Measurements from ENCODE around the gene ST6GALNAC3.
"Not testable (repeated sequence)": the region's sequence is repeated elsewhere in the genome, so short reads cannot be mapped to it uniquely, and the experiment has no call there.

Gene ST6GALNAC3

DNA sequence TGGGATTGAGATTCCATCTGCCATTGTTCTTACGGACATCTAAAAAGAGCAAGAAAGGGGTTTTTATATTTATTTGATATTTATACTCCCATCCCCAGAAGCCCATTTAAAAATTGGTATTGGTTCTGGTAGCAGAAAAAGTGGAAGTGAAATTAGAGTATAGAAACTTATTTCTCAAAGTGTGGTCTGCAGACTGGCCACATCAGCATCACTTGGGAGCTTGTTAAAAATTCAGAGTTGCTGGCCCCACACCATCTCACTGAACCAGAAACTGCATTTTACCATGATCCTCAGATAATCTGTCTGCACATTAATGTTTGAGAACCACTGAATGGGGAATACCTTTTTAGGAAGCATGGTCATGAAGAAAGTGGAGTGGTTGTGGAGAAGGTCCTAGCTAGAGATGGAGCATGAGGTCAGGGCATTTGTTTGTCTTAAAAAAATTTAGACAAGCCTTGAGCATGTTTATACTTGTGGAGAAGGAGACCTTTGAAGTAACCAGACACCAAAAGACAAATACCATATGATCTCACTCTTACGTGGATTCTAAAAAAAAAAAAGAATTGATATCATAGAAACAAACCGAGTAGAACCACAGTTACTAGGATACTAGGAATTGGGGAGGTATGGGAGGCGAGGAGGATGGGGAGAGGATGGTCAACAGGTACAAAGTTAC, 116.3 kb downstream of the ST6GALNAC3 start:
- DNase-seq (ENCODE audit: low read depth), result no peak

GRCh38 chr1:76191561-76191960, 117.0 kb downstream of the ST6GALNAC3 start:
- DNase-seq (ENCODE audit: low read depth), result no peak

GRCh38 chr1:76198452-76198851, 123.9 kb downstream of the ST6GALNAC3 start:
- DNase-seq (ENCODE audit: low read depth), result no peak

GRCh38 chr1:76202670-76203069, 128.1 kb downstream of the ST6GALNAC3 start:
- DNase-seq (ENCODE audit: low read depth), result no peak

DNA sequence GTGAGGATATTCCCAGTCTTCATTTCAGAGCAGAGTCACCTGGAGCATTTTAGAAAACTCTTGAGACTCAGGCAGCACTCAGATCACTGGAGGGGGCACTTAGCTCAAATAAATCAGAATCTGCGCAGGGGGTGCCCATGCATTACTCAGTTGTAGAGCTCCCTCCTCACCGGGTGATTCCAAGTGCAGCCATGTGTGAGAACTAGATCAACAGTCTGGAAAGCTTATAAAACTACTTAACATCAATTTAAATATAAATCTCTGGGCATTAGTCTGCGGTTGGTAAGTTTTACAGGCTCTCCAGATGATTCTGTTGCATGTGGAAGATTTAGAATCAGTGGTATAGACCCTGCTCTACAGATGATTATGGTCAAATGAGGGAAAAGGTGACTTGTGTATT, 128.6 kb downstream of the ST6GALNAC3 start:
- no peak for DNase-seq (ENCODE audit: low read depth)

DNA sequence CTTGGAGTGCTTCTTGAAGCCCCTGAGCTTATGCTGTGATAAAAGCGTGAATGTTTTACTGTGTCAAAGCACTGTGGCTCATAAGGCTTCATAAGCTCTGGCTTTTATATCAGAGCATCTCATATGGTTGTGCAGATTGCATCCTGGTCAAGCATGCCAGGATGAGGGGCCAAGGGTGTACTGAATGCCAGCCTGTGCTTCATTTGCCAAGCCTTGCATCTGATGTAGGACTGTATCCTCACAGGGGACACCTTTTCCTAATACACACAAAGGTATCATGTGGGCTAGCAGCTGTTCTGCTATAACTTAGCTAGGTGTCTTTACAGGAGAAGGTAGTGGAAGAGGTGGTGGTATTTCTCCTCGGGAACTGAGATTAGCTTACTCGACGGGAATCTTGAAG, 134.7 kb downstream of the ST6GALNAC3 start:
- DNase-seq (ENCODE audit: low read depth), result no peak

DNA sequence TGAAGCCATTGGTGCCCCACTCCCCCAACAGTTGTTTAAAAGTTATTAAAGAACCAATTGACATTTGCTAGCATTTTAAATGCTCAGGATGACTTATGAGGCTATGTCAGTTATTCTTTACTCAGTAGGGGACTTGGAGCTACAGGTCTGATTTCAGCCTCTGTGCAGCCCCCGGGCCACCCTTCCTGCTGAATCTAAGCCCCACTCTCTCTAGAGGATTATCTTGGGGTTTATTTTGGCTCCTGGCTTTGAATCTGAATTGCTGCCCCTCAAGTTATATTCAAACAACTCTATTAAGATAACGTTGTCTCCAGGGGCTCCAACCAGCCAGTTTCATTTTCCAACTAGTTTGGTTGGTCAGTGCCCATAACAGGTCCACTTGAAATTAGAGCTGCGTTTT, 135.1 kb downstream of the ST6GALNAC3 start:
- DNase-seq (ENCODE audit: low read depth), result no peak

DNA sequence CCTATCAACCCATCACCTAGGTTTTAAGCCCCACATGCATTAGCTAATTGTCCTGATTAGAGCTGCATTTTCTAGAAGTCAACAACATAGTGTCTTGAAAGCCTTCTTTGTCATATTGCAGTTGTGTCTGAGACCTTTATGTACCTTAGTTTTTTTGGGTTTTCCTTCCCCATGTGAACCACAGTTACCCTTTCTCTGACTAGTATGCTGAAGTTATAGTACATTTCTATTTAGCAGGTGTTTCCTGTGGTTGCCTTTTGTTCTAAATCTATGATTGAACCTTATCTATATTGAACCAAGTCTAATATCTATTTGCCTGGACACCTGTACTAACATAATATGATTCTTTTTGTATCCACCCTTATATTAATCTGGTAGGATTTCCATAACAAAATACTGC, 135.6 kb downstream of the ST6GALNAC3 start:
- no peak for DNase-seq (ENCODE audit: low read depth)

GRCh38 chr1:76218888-76219287, 144.3 kb downstream of the ST6GALNAC3 start:
- DNase-seq (ENCODE audit: low read depth), result no peak

DNA sequence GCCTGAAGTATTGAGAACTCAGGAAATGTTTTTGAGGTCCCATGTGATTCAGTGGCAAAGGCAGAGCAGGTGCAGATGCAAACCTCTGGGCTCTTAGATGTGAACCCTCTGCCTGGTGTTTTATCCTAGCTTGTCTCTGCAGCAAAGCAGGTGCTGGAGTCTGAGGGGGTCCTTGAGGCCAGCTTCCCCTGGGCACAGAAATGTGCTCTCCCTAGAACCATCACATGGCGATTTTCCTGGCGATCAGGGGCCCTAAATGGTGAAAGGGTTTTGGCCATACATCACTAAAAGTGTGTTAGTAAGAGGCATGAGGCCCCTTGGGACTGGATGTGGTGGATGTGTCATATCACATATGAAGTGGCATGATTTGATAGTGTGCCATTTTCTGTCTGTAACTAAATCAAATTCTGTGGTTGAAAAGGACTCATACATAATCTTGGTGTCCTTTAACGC, 144.8 kb downstream of the ST6GALNAC3 start:
- DNase-seq (ENCODE audit: low read depth), result no peak

DNA sequence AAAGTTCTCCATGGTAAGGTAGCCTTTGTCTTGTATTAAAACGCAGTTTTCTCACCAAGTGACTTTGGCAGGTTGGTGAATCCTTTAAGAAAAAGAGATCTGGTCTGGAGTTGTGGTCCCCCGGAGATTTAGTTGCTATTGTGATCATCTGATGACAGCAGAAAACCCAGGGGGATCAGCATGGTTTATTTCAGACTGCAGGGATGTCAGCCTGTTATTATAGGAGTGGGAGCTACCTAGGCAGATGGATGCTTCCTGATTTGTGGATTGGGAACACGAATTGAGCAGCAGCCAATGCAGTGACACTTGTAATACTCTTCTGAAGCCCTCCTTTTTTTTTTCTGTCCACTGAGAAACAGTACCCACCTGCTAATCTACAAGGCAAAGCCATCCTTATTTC, 150.2 kb downstream of the ST6GALNAC3 start:
- no peak for DNase-seq (ENCODE audit: low read depth)

- DNase-seq (ENCODE audit: low read depth), result no peak
These were observed 151.0 kb downstream of the ST6GALNAC3 start for GRCh38 chr1:76225526-76225925.

- DNase-seq (ENCODE audit: low read depth), result no peak
These were observed 153.1 kb downstream of the ST6GALNAC3 start for GRCh38 chr1:76227621-76228020.

DNA sequence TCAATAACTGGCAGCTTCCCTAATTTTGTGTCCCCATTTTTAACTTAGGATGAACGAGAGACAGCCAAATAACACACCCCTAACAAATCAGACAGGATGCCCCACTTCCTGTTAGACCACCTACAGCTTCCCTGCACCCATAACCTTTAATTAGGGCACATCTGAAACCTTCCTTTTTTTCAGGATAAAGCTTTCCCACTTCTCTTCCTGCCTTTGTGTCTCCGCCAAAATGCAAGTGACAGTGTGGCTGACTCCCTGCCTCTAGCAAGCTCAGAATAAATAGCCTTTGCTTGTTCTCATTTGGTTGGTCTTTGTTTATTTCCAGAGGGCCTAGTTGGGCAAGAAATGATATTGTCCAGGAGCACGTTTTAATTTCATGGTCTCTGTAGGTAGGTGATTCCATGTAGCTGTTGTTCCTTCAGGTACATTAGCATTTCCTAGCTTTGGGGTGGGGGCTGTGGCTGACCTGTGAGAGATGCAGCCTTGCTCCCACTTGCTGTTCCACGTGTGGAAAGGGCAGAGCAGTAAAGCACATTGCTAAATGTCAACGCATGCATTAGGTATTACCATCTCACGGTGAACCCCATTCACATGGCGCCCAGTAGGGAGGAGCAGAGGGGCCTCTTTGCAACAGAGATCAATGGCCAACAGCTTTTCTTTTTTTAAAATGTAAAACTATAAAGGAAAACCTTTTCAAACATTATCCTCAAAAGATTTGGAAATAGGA, 154.9 kb downstream of the ST6GALNAC3 start:
- DNase-seq (ENCODE audit: low read depth), result no peak

DNA sequence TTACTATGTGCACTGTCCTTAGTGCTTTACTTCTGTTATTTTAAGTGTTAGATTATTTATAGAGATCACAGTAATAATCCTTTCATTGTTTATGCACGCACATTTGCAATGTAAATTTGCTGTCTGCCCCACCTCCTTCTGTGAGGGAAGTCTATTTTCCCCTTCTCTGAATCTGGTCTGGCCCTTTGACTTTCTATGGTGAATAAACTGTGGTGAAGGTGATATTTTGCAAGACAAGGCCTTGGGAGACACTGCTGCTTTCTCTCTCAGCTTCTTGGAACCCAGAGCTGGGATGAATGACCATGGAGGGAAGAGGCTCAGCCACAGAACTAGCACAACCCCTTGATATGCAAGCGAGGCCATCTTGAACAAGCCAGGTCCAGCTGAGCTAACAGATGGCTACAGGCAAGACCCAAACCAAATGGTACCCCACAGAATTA, 156.3 kb downstream of the ST6GALNAC3 start:
- DNase-seq (ENCODE audit: low read depth), result no peak

DNA sequence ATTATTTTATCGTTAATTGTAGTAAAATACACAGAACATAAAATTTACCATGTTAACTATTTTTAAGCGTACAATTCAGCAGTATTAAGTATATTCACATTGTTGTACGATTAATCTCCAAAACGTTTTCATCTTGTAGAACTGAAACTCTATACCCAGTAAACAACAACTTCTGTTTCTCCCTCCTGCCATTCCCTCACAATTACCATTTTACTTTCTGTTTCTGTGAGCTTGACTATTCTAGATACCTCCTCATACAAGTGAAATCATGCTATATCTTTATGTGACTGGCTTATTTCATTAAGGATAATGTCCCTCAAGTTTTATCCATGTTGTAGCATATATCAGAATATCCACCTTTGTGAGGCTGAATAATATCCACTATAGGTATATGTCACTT, 156.8 kb downstream of the ST6GALNAC3 start:
- DNase-seq (ENCODE audit: low read depth), result no peak

DNA sequence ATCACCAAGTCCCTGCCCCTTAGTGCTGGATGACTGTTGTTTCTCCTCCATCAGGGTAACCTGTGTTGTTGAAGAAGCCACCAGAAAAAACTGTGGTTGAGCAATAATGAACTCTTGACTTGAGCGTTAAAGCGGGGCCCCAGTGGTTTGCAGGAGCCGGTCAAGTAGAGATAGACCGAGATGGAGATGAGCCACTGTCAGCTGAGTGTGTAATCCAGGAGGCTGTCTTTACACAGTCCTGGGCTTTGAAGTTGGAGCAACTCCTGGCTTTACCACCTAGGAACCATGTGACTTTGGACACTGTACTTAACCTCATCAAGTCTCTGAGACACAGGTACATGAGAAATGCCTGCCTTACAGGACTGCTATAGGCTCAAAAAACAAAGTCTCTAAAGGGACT, 158.1 kb downstream of the ST6GALNAC3 start:
- DNase-seq (ENCODE audit: low read depth), result no peak

- no peak for DNase-seq (ENCODE audit: low read depth)
These were observed 159.5 kb downstream of the ST6GALNAC3 start for GRCh38 chr1:76234061-76234460.

- no peak for DNase-seq (ENCODE audit: low read depth)
These were observed 162.7 kb downstream of the ST6GALNAC3 start for GRCh38 chr1:76237211-76237610.

- no peak for DNase-seq (ENCODE audit: low read depth)
These were observed 163.6 kb downstream of the ST6GALNAC3 start for GRCh38 chr1:76238094-76238628.

DNA sequence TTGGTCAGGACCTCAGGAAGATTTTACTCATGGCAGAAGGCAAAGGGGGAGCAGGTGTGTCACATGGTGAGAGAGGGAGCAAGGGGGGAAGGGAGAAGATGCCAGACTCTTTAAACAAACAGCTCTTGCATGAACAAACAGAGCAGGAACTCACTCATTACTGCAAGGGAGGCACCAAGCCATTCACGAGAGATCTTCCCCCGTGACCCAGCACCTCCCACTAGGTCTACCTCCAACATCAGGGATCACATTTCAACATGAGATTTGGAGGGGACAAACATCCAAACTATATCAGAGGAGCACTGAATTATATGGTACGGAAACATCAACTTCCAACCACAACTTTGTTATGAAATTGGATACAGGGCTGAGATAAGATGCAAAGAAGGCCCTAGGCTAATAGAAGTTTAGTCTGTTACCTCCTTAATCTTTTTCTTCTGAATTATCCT, 164.9 kb downstream of the ST6GALNAC3 start:
- no peak for DNase-seq (ENCODE audit: low read depth)

GRCh38 chr1:76240316-76240715, 165.8 kb downstream of the ST6GALNAC3 start:
- DNase-seq (ENCODE audit: low read depth), result no peak

GRCh38 chr1:76242587-76242986, 168.0 kb downstream of the ST6GALNAC3 start:
- not testable (repeated sequence) for DNase-seq (ENCODE audit: low read depth)

Data from stimulated activated CD8-positive, alpha-beta memory T cell treated with anti-CD3 and anti-CD28 coated beads, Interleukin-12 subunit alpha, Interleukin-12 subunit beta, amount 100 ng/mL, for 4 hours (primary cell).